Adrenal gland (tissue), 5 donors: ENCODE results near the gene LAG3.

ENCODE experiments used
- CTCF ChIP-seq, 6 experiments: fragments of 450-650 bp in 4 of 6; fragments of 200-600 bp in 2 of 6; sonication (generic) in 1 of 6; IDR thresholded peaks; 1 replicate in 5 of 6; 2 replicates in 1 of 6; pipeline versions ENCODE4 v1.5.1 to v1.8.0; 2016 to 2021; ENCODE audit warnings: antibody characterized with exemption in 6 of 6, mild to moderate bottlenecking in 2 of 6, moderate library complexity in 1 of 6
- POLR2A ChIP-seq, 2 donors: fragments of 450-650 bp; IDR thresholded peaks; one replicate each; pipeline ENCODE4 v1.6.1; 2017; ENCODE audit warnings: antibody characterized with exemption in 2 of 2, mild to moderate bottlenecking in 2 of 2, moderate library complexity in 1 of 2
- donor health status: DM: no; HTN: no; CAD: no.

DNA sequence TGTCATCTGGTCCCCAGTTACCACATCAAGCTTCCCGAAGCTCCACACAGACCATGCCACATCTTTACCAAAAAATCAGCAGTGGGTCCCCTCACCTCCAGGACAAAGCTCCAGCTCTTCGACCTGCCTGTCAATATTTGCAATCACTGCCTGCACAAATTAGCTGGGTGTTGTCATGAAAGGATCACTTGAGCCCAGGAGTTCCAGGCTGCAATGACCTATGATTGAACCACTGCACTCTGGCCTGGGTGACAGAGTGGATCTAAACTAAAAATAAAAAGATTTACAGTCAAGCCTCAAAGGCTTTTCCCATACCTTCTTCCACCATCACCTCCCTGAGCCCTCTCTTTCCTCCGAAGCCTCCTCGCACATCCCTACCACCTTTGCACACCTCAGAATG lies 24.3 kb downstream of the LAG3 start:
- TF ChIP-seq CTCF (IDR thresholded peaks at IDR 0.05) = no peak
- TF ChIP-seq POLR2A (IDR thresholded peaks at IDR 0.05) = no peak
